Brain microvascular endothelial cell (primary cell): ENCODE results near the gene SSBP3.
A peak's percentile ranks its signal among the peaks of the same experiment; 100 is the strongest.

Source experiments
- DNase-seq: peaks from one replicate; pipeline ENCODE4 v3.0.0-alpha.2; 2020
- H3K27ac ChIP-seq: fragments of 250-450 bp; sonication (Bioruptor Pico); 2 replicates; pipeline ENCODE4 v1.5.1; 2020; ENCODE audit warnings: mild to moderate bottlenecking, moderate library complexity
- H3K27me3 ChIP-seq: fragments of 250-450 bp; sonication (Bioruptor Pico); replicated peaks from 2 replicates; pipeline ENCODE4 v1.5.1; 2020; ENCODE audit warnings: mild to moderate bottlenecking
- H3K36me3 ChIP-seq: fragments of 250-450 bp; sonication (Bioruptor Pico); replicated peaks from 2 replicates; pipeline ENCODE4 v1.5.1; 2020; ENCODE audit warnings: mild to moderate bottlenecking
- H3K4me3 ChIP-seq: 2 replicates; pipeline ENCODE4 v1.5.1; 2011; ENCODE audit warnings: low read depth, mild to moderate bottlenecking, control low read depth, low read length, moderate library complexity
- in situ Hi-C: cut with HindIII; loops from 2 replicates; pipeline ENCODE4 v1.10.0; 2017; ENCODE audit warnings: low sequenced_read_pairs, low pct_ligation_motif_present
- TF ChIP-seq, protein P1 (sequence below): IDR thresholded peaks from 2 replicates; pipeline ENCODE4 v1.5.1; 2011; ENCODE audit warnings: low read depth, mild to moderate bottlenecking, moderate library complexity, low read length, control low read depth, inconsistent platforms; ENCODE audit errors: missing control alignments

Gene SSBP3

DNA sequence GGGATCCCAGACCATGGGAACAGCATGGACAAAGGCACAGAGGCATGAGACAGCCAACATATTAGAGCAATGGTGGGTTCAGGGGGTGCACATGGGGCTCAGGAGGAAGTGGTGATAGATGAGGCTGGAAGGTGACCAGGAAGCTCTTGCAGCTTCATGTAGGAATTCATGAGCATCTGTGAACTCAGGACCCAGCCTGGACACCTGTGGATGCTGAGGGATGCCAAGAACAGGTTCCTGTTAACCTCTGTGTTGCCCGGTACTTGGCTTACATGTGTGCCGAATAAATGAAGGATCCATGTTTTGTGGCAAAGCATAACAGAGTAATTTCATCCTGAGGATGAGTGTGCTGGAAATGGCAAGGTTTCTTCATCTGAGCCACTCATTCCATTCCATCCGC is 9.3 kb upstream of the SSBP3 start:
- Histone ChIP-seq H3K36me3 (no peaks in the 10 kb centered on the region), H3K27me3 (no peaks in the 10 kb centered on the region), H3K27ac (no peak overlapping the region), H3K4me3 (no peak overlapping the region)
- TF ChIP-seq, protein P1, sequence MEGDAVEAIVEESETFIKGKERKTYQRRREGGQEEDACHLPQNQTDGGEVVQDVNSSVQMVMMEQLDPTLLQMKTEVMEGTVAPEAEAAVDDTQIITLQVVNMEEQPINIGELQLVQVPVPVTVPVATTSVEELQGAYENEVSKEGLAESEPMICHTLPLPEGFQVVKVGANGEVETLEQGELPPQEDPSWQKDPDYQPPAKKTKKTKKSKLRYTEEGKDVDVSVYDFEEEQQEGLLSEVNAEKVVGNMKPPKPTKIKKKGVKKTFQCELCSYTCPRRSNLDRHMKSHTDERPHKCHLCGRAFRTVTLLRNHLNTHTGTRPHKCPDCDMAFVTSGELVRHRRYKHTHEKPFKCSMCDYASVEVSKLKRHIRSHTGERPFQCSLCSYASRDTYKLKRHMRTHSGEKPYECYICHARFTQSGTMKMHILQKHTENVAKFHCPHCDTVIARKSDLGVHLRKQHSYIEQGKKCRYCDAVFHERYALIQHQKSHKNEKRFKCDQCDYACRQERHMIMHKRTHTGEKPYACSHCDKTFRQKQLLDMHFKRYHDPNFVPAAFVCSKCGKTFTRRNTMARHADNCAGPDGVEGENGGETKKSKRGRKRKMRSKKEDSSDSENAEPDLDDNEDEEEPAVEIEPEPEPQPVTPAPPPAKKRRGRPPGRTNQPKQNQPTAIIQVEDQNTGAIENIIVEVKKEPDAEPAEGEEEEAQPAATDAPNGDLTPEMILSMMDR = no peak
- DNase-seq = no peak
- in situ Hi-C loops = no loop called here

DNA sequence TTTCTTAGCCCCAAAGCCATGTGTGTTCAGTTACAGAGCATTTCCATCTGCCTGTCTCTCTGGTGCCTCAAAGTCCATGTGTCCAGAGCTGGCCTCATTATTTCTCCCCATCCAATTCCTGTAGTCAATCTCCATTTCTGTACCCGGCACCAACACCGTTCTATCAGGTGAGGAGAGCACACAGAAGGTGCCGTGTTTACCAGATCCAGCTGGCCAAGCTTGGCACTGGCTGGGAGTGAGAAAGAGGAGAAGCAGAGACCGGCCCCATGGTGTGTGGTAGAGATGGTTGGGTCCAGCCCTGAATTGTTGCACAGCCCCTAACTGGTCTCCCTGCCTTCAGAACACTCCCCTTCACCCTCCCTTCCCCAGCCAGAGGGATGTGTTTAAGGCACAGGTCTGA is 7.5 kb upstream of the SSBP3 start:
- H3K27me3 ChIP-seq = no peaks in the 10 kb centered on the region
- no peak overlapping the region for H3K4me3 ChIP-seq
- no peak for DNase-seq
- TF ChIP-seq, protein P1 = no peak
- no peaks in the 10 kb centered on the region for H3K36me3 ChIP-seq
- in situ Hi-C loops = no loop called here
- H3K27ac ChIP-seq = no peak overlapping the region

DNA sequence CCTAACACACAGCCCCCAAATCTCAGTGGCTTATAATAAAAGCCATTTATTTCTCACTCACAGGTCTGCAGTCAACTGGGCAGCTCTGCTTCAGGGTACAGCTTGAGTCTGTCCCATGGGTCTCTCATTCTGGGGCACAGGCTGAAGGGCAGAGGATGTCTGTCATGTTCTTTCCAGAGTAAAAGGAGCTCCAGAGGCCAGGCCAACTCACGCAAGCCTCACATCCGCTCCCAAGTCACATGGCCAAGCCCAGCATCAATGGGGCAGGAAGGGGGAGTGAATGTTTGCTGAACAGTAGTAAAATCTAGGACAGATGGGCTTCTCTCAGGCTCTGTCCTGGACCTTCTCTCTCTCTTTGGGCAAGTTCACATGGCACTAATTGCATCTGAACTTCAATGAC is 7.1 kb upstream of the SSBP3 start:
- Histone ChIP-seq H3K4me3 (no peak overlapping the region), H3K36me3 (no peaks in the 10 kb centered on the region), H3K27ac (no peak overlapping the region), H3K27me3 (no peaks in the 10 kb centered on the region)
- in situ Hi-C loops = no loop called here
- peak; percentile 66 for DNase-seq
- TF ChIP-seq, protein P1 = no peak

DNA sequence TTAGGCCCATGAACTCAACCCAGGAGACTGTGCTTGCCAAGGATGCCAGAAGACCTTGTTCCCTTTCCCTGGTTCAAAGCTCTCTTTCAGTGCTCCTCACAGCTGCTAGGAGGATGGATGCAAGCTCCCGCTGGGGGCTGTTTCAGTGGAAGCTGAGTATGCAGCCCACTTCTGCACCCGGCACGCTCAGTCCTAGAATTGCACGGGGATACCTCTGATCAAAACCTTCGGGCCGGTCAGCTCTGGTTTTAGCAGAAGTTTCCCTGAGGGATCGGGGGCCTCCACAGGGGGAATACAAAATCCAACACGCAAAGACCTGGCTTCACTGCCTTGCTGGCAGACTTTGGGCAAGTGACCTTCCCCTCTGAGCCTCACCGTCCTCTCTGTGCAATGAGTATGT is 4.2 kb upstream of the SSBP3 start:
- in situ Hi-C loops = no loop called here
- Histone ChIP-seq H3K27ac (no peak overlapping the region), H3K27me3 (no peaks in the 10 kb centered on the region), H3K4me3 (no peak overlapping the region), H3K36me3 (no peaks in the 10 kb centered on the region)
- no peak for DNase-seq
- TF ChIP-seq, protein P1 = no peak

DNA sequence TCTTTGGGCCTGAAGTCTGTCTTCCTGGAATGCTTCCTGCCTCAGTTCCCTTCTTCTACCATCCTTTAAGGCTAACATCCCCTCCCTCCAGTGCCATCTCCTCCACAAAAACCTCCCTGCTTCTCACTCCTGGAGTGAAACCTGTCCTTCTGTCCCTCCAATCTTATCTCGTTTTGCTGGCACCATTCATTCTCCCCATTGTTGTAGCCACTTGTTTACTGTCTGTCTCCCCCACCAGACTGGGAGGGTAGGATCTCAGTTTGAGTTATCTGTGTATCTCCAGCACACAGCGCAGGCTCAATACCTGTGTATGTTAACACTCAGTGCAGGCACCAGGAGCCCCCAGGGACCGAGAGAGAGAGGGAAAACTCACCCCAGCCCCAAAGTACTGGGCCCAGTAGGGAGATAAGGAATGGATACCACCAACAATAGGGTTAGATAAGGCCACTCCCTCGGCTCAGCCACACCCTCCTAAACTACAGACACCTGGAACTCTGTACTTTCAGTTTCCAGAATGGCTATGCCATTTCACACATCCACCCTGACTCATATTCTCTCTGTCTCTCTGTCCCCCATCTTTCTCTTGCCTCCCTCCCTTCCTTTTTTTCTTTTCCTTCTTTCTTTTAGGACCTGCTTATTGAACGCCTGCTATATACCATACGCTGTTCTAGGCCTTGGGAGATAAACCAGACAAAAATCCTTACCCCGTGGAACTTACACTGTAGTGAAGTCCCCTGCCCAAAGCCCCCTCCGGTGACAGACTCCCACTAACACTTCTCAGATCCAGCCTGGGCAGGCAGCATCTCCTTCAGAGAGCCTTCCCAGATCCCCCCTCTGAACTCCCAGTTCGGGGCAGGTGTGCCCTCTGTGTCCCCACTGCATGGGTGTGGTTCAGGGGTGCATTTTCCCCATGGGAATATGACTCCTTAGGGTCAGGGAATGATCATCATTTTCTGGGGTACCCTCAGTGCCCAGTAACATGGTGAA is 3.3 kb upstream of the SSBP3 start:
- H3K27me3 ChIP-seq = no peaks in the 10 kb centered on the region
- no peak overlapping the region for H3K27ac ChIP-seq
- TF ChIP-seq, protein P1 = no peak
- no peak for DNase-seq
- no peak overlapping the region for H3K4me3 ChIP-seq
- H3K36me3 ChIP-seq = no peaks in the 10 kb centered on the region
- in situ Hi-C loops = loop anchor here (5.0 kb wide), 1 partner anchor 78 kb away; no protein-coding TSS in a partner anchor
